C1 segment of cervical spinal cord (tissue), 14 donors: Measurements from ENCODE around the gene CARD6.
"Not testable (repeated sequence)": the region's sequence is repeated elsewhere in the genome, so short reads cannot be mapped to it uniquely, and the experiment has no call there.

Experiments
- DNase-seq, 14 donors: peaks; one replicate each; lab custom pipeline; 2025; lab: John Stamatoyannopoulos, UW

The CARD6 gene

DNA sequence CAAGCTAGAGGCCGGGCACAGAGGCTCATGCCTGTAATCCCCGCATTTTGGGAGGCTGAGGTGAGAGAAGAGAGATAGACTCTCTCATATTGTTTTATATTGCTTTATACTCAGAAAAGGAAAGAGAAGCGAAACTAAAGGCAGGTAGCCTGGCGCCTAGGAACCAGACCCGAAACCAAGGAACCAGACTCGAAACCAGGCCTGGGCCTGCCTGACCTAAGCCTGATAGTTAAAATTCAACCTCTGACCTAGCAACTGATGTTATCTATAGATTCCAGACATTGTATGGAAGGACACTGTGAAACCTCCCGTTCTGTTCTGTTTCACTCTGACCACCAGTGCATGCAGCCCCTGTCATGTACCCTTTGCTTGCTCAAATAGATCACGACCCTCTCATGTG is 31.1 kb downstream of the CARD6 start:
- not testable (repeated sequence) for DNase-seq

- DNase-seq, result no peak
These were observed 32.2 kb downstream of the CARD6 start for GRCh38 chr5:40873286-40873880.

DNA sequence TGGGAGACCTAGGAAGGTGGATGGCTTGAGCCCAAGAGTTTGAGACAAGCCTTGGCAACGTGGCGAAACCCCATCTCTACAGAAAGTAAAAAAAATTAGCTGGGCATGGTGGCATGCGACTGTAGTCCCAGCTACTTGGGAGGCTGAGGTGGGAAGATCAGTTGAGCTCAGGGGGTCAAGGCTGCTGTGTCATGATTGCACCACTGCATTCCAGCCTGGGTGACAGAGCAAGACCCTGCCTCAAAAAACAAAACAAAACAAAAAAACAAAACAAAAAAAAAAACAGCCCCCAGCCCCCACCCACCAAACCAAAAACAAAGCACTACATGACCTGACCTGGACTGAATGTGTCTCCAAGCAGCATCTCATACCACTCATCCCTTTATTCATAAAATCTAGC is 34.8 kb downstream of the CARD6 start:
- no peak for DNase-seq

- no peak for DNase-seq
These were observed 36.3 kb downstream of the CARD6 start for GRCh38 chr5:40877371-40877988.

DNA sequence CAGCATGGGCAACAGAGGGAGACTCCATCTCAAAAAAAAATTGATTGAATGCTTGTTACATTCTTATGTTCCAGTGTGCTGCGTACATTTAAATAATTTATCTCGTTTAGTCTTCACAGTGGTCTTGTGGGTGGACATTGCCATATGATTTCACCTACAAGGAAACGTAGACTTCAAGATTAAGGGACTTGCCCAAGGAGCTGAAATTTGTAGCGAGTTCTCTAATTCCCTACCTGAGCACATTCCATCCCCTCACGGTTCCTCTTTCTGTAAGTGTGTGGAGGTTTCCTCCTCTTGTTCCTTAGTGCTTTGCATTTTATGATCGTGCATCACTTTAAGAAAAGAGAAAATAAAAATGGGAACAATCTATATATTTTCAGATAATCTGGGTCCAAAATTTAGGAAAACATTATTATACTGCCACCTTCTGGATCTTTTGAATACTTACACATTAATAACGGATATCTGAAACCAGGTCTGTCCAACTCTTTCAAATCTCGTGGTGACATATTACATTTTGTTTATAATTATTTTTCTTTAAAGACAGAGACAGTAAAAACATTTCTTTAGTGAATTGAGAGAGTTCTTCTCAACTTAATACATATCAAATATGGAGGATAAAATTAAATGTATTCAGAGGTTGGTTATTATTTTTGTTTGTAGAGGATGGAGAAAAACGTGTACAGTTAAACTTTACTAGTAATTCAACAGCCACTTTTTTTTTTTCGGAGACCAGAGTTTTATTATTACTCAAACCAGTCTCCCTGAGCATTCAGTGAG is 38.2 kb downstream of the CARD6 start:
- DNase-seq, result no peak

GRCh38 chr5:40882291-40882690 is 41.1 kb downstream of the CARD6 start:
- no peak for DNase-seq

GRCh38 chr5:40883051-40883450 is 41.9 kb downstream of the CARD6 start:
- DNase-seq, result not testable (repeated sequence)

DNA sequence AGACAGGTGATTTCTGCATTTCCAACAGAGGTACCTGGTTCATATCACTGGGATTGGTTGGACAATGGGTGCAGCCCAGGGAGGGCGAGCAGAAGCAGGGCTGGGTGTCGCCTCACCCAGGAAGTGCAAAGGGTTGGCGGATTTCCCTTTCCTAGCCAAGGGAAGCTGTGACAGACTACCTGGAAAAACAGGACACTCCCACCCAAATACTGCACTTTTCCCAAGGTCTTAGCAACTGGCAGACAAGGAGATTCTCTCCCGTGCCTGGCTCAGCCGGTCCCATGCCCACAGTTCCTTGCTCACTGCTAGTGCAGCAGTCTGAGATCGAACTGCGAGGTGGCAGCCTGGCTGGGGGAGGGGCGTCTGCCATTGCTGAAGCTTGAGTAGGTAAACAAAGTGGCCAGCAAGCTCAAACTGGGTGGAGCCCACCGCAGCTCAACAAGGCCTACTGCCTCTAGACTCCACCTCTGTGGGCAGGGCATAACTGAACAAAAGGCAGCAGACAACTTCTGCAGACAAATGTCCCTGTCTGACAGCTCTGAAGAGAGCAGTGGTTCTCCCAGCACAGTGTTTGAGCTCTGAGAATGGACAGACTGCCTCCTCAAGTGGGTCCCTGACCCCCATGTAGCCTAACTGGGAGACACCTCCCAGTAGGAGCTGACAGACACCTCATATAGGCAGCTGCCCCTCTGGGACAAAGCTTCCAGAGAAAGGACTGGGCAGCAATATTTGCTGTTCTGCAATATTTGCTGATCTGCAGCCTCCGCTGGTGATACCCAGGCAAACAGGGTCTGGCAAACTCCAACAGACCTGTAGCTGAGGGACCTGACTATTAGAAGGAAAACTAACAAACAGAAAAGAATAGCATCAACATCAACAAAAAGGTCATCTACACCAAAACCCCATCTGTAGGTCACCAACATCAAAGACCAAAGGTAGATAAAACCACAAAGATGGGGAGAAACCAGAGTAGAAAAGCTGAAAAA is 54.6 kb downstream of the CARD6 start:
- DNase-seq, result not testable (repeated sequence)

GRCh38 chr5:40904205-40904993 is 63.2 kb downstream of the CARD6 start:
- DNase-seq, result peak in 8 of 14 donors; percentile 1 to 33 (median 12)

DNA sequence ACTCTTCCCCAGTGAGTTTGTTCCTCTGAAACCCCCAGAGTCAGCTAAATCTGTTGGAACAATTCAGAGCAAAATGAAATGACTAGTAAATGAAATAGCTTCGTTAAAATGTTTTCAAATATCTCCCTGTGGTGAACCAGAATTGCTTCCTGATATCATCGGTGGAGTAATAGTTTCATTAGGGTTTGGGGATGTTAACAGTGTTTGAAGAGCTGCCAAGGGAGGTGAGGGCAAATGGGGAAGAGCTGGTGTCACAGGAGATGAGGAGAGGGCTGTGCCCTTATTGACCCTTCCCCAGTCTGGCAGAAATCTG is 63.8 kb downstream of the CARD6 start:
- no peak for DNase-seq

- no peak for DNase-seq
These were observed 65.2 kb downstream of the CARD6 start for GRCh38 chr5:40906351-40906751.

DNA sequence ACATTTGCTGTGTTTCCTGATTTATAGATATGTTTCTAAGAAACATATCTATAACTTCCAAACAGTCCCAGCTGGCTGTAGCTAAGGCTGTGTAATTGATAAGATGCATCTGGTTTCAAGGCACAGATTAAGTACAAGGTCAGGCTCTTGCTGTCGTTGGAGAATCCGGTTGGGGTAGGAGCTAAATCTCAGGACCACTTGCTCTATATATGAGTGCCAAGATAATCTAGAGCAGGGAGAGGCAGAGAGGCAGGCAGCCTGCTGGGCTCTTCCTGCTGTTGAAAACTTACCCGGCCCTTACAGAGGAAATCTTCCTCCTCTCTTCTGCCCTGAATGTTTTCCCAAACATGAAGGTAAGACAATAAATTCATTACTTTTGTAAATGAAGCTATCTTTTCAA is 68.1 kb downstream of the CARD6 start, which contains the start of gene C7:
C7 (plus strand) TSS at position 234 of the 400 bp plus-strand sequence; CDS start at position 348, 114 bp downstream.
- DNase-seq, result no peak

DNA sequence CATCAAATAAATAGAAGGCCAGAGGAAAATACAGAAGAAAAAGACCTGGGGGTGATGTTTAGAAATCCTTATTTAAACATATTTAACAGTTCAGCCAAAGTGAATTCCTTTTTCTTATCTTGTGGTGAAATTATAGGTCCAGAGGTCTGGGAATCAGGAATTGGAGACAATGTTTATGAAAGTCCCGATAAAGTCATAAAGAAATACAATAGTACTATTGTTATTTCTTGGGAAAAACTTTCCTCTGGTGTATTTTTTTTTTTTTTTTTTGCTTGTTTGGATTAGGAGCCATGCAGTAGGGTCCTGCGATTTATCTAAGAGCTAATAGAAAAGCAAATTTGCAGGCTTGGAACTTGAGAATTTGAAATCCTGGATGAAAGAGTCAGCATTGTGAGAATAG is 68.6 kb downstream of the CARD6 start:
- DNase-seq, result no peak
